Suppressor macrophage treated with lipopolysaccharide for 4 hours (primary cell): ENCODE data around the gene CEP85.
A peak's percentile ranks its signal among the peaks of the same experiment; 100 is the strongest.
"Not testable (repeated sequence)": the region's sequence is repeated elsewhere in the genome, so short reads cannot be mapped to it uniquely, and the experiment has no call there.

ENCODE experiments used
- DNase-seq: peaks from one replicate; pipeline ENCODE4 v3.0.0-alpha.2; 2020

The CEP85 gene

GRCh38 chr1:26291433-26291832, 57.4 kb downstream of the CEP85 start:
- DNase-seq, result no peak

GRCh38 chr1:26291939-26292338, 57.9 kb downstream of the CEP85 start:
- DNase-seq, result no peak

- not testable (repeated sequence) for DNase-seq
Measured at GRCh38 chr1:26292735-26293134, 58.7 kb downstream of the CEP85 start.

GRCh38 chr1:26293911-26294463, 60.0 kb downstream of the CEP85 start:
- no peak for DNase-seq

- no peak for DNase-seq
Measured at GRCh38 chr1:26295194-26296138, 61.5 kb downstream of the CEP85 start.

- DNase-seq, result no peak
Measured at GRCh38 chr1:26296340-26297056, 62.5 kb downstream of the CEP85 start.

GRCh38 chr1:26297057-26297790, 63.2 kb downstream of the CEP85 start:
- DNase-seq, result no peak

GRCh38 chr1:26297791-26298124, 63.8 kb downstream of the CEP85 start:
- no peak for DNase-seq

- no peak for DNase-seq
Measured at GRCh38 chr1:26300578-26301275, 66.7 kb downstream of the CEP85 start.

GRCh38 chr1:26302733-26303405, 68.9 kb downstream of the CEP85 start:
- no peak for DNase-seq

- peak; percentile 51 for DNase-seq
Measured at GRCh38 chr1:26305667-26306289, 71.8 kb downstream of the CEP85 start.

GRCh38 chr1:26306290-26307229, 72.6 kb downstream of the CEP85 start, which contains the start of gene UBXN11:
Gene UBXN11, minus strand, starts transcription at chr1:26306636. Its CDS starts 3,753 bp downstream, at chr1:26302883.
- peak; percentile 92 for DNase-seq

- DNase-seq, result no peak
Measured at GRCh38 chr1:26307363-26307781, 73.4 kb downstream of the CEP85 start.

GRCh38 chr1:26307966-26308899, 74.2 kb downstream of the CEP85 start:
- DNase-seq, result not testable (repeated sequence)

GRCh38 chr1:26314501-26314900, 80.5 kb downstream of the CEP85 start:
- DNase-seq, result no peak

GRCh38 chr1:26315874-26316850, 82.2 kb downstream of the CEP85 start:
- no peak for DNase-seq

GRCh38 chr1:26317146-26317545, 83.1 kb downstream of the CEP85 start:
- DNase-seq, result peak; percentile 50
